Fibroblast of mammary gland (primary cell): Measurements from ENCODE around the gene WBP11.

Experiments
- DNase-seq: peaks from one replicate; pipeline ENCODE4 v3.0.0-alpha.2; 2010; ENCODE audit warnings: low read depth
- H3K4me3 ChIP-seq: 2 replicates; pipeline ENCODE4 v1.5.1; 2011; ENCODE audit warnings: low read depth, mild to moderate bottlenecking, low read length, moderate library complexity; ENCODE audit not compliant: control insufficient read depth
- TF ChIP-seq, protein P1 (sequence below): conservative IDR thresholded peaks from 2 replicates; pipeline ENCODE4 v1.5.1; 2011; ENCODE audit warnings: low read depth, low read length, inconsistent platforms; ENCODE audit not compliant: control insufficient read depth, insufficient read depth

The WBP11 gene

GRCh38 chr12:14774906-14775635, 28.2 kb downstream of the WBP11 start:
- TF ChIP-seq, protein P1, sequence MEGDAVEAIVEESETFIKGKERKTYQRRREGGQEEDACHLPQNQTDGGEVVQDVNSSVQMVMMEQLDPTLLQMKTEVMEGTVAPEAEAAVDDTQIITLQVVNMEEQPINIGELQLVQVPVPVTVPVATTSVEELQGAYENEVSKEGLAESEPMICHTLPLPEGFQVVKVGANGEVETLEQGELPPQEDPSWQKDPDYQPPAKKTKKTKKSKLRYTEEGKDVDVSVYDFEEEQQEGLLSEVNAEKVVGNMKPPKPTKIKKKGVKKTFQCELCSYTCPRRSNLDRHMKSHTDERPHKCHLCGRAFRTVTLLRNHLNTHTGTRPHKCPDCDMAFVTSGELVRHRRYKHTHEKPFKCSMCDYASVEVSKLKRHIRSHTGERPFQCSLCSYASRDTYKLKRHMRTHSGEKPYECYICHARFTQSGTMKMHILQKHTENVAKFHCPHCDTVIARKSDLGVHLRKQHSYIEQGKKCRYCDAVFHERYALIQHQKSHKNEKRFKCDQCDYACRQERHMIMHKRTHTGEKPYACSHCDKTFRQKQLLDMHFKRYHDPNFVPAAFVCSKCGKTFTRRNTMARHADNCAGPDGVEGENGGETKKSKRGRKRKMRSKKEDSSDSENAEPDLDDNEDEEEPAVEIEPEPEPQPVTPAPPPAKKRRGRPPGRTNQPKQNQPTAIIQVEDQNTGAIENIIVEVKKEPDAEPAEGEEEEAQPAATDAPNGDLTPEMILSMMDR: no peak
- peak; percentile 72 for DNase-seq
- H3K4me3 ChIP-seq: peak overlapping the region; percentile 92

GRCh38 chr12:14774074-14774905, 29.0 kb downstream of the WBP11 start:
- H3K4me3 ChIP-seq: peak overlapping the region; percentile 92
- DNase-seq: peak; percentile 96
- TF ChIP-seq, protein P1: no peak

GRCh38 chr12:14773685-14774073, 29.6 kb downstream of the WBP11 start:
- peak overlapping the region; percentile 92 for H3K4me3 ChIP-seq
- no peak for DNase-seq
- TF ChIP-seq, protein P1: no peak

GRCh38 chr12:14772946-14773345, 30.3 kb downstream of the WBP11 start:
- no peak for DNase-seq
- H3K4me3 ChIP-seq: no peak overlapping the region
- TF ChIP-seq, protein P1: no peak

DNA sequence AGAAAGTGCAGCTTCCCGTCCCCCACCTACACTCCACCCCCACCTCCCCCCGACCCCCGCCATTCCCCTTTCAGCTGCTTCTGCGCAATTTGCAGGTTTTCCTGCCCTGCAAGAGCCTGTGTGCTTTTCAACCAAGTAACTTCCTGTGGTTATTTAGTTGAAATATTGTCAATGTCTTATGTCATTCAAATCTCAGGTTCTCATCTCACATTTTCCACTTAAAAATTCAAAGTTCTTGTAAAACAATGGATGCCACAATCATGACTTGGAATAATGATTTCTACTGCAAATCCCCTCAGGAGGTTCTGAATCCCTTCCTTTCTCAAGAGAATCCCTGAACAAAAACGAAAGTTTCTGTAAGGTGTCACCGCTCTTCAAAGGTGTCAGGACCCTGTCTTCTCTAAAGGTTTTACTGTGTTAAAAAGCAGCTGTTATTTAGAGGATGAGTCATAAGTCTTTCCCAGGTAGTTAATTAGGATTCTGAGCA, 31.6 kb downstream of the WBP11 start:
- H3K4me3 ChIP-seq: peak overlapping the region; percentile 94
- TF ChIP-seq, protein P1: no peak
- DNase-seq: no peak

DNA sequence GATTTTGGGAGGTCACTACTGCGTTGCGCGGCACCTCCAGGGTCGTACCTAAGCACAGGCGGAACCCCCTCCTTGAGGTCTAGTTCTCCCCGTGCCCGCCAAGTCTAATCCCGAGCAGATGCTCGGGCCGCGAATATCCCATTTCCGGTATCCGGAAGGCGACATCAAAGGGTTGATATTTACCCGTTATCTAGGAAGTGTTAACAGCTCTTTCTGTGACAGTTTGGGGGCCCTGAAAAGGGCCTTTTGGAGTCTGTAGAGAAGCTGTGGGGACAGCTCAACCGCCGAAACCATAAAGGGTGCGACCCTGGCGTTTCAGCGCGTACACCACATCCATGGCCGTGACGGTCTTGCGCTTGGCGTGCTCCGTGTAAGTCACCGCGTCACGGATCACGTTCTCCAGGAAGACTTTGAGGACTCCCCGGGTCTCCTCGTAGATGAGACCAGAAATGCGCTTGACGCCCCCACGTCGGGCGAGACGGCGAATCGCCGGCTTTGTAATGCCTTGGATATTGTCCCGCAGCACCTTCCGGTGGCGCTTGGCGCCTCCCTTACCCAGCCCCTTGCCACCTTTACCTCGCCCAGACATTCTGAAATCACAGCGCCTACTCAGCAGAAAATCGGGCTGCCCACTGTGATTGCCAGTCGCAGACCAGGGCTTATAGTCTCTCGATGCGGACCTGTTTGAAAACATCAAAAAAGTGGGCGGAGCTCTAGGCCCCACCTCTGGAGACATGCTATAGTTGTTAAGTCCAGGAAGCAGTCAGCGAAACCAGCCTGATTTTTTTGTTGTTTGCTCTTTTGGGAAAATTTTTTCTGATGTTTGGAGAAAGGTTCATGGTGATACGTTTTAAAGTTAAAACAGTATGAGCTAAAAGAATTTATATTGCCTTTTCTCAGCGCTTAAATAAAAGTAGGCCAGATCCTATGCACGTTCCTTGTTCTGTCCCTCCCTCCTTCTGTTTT, 32.5 kb downstream of the WBP11 start:
- H3K4me3 ChIP-seq: peak overlapping the region; percentile 94
- peak; percentile 93 for DNase-seq
- TF ChIP-seq, protein P1: no peak
